ENCODE measurements around the gene MMP24.
"Not testable (repeated sequence)": the region's sequence is repeated elsewhere in the genome, so short reads cannot be mapped to it uniquely, and the experiment has no call there.

Gene MMP24

DNA sequence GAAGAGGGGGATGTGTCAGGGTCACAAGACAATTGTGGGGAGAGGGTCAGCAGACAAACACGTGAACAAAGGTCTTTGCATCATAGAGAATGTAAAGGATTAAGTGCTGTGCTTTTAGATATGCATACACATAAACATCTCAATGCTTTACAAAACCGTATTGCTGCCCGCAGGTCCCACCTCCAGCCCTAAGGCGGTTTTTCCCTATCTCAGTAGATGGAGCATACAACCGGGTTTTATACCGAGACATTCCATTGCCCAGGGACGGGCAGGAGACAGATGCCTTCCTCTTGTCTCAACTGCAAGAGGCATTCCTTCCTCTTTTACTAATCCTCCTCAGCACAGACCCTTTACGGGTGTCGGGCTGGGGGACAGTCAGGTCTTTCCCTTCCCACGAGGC lies 35.8 kb downstream of the MMP24 start:
- not testable (repeated sequence) for DNase-seq

DNA sequence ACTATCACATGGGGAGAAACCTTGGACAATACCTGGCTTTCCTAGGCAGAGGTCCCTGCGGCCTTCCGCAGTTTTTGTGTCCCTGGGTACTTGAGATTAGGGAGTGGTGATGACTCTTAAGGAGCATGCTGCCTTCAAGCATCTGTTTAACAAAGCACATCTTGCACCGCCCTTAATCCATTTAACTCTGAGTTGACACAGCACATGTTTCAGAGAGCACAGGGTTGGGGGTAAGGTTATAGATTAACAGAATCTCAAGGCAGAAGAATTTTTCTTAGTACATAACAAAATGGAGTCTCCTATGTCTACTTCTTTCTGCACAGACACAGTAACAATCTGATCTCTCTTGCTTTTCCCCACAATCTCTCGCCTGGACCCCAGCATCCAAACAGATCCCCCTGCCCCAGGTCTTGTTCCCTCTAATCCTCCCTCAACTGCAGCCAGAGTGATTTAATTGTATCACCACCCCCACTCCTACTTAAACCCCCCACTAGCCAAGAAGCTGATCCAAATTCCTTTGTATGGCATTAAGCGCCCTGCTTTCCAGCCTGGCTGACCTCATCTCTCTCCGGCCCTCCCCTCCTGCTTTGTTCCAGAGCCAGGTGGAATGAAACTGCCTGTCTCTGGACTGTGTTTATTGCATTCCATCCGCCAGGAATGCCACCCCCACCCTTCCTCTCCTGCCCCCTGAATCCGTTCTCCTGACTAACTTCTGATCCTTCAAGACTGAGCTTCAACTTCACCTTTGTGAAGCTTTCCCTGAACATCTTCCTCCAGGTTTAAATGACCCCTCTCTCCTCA lies 36.4 kb downstream of the MMP24 start:
- DNase-seq, result not testable (repeated sequence)

DNA sequence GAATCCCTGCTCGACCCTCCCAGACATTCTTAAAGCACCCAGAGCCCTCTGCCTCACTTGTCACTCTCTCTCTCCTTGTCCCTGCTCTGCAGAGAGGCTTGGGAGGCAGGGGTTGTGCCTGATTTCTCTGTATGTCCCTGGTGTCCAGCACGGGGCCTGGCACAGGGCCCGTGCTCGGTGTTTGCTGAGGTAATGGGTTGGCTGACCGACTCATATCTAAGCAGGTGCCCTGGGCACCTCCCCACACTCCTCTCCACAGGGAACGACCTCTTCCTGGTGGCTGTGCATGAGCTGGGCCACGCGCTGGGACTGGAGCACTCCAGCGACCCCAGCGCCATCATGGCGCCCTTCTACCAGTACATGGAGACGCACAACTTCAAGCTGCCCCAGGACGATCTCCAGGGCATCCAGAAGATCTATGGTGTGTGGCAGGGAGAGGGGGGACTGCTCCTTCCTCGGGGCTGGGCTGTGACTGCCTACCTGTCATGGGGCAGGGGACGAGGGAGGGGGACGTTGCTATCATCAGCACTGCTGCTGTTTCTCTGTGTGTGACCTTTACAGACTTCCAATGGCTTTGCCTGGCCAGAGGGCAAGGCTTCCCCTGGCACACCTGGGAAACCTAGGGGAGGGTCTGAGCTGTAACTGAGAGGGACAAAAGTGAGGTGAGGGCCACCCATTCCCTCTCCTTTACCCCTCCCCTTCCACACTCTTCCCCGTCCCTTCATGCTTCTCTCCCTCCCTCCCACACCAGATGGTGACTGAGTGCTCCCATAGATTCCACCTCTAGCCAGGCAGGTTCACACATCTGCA lies 37.2 kb downstream of the MMP24 start:
- no peak for DNase-seq

DNA sequence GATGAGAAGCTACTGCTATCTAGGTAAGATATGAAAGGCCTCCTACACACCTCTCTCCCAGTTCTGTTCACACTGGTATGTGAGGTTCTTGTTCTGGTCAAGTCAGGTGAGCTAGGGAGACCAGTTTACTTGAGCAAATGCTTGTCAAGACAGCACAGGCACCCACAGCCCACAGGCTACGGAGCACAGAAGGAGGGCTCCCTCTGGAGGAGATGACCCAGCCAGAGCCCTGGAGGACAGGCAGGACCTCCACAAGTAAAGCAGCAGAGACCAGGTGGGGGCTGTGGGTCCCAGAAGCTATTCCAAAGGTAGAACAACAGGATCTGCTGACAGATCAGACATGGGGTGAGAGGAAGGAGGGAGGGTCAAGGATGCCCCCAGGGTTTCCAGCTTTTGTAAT lies 38.3 kb downstream of the MMP24 start:
- DNase-seq, result no peak

DNA sequence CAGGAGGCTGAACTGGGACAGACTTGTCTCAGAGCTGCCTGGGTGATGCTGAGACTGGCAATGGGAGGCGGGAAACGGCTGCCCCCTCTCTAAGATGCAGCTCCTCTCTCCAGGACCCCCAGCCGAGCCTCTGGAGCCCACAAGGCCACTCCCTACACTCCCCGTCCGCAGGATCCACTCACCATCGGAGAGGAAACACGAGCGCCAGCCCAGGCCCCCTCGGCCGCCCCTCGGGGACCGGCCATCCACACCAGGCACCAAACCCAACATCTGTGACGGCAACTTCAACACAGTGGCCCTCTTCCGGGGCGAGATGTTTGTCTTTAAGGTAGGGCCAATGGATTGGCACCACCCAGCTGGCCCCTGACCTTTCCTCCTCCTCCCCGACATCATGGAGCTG lies 40.6 kb downstream of the MMP24 start:
- DNase-seq, result no peak

DNA sequence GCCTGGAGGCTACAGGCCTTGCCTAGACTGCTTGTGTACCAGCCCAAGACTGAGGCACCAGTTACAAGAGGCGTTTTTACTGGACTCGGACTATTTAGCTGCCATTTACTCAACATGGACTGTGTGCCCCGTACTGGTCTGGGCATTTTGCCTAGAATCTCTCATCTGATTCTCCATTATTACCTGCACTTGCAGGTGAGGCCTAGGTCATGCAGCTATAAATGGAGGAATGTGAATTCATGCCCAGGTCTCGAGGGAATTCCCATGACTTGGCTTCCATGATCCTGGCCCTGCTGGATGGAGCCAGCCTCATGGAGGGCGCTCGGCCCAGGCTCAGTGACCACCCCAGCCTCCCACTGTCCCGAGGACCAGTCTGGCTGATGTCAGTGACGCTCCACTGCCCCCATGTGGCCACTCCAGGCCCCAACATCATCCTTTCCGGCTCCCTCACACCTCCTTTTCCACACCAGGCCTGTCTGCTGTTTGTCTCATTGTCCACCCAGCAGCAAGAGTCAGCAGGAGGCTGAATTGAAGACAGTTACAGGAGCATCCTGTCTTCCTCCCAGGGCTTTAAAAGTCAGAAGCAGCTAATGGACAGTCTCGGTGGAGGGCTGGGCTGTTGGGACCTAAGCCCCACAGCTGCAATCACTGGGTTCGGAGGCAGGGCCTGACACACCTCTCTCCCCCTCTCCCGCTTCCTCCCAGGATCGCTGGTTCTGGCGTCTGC lies 42.7 kb downstream of the MMP24 start:
- no peak for DNase-seq

DNA sequence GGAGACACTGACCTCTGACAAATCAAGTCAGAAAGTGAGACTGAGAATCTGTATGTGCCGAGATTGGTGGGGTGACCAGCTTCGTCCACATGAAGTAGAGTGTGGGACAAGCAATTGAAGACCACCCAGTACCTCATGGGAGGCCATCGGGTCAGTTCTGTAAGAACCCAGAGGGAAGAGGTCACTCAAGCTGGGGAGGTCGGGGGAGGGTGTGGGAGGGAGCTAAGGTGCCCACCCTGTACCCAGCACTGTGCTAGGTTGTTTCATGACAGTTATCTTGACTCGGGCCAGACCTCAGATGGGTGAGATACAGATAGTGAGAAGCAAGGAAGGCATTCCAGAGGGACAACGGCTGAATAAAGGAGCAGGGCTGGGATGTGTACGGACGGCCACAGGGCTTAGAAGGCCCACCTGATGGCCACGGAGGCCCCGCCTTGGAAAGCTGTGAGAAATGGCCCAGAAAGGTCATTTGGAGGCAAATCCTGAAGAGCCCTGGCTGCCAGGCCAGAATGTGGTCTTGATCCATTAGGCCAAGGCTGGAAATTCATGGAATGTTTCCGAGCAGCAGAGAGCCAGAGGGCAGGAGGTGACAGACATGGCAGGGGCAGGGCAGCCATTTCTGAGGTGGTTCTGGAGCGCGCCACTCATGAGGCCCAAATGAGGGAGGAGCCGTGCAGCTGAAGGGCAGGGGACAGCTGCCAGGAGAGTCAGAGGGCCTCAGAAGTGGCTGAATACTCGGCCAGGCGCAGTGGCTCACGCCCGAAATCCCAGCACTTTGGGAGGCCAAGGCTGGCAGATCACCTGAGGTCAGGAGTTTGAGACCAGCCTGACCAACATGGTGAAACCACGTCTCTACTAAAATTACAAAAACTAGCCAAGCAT lies 43.8 kb downstream of the MMP24 start:
- DNase-seq, result no peak

DNA sequence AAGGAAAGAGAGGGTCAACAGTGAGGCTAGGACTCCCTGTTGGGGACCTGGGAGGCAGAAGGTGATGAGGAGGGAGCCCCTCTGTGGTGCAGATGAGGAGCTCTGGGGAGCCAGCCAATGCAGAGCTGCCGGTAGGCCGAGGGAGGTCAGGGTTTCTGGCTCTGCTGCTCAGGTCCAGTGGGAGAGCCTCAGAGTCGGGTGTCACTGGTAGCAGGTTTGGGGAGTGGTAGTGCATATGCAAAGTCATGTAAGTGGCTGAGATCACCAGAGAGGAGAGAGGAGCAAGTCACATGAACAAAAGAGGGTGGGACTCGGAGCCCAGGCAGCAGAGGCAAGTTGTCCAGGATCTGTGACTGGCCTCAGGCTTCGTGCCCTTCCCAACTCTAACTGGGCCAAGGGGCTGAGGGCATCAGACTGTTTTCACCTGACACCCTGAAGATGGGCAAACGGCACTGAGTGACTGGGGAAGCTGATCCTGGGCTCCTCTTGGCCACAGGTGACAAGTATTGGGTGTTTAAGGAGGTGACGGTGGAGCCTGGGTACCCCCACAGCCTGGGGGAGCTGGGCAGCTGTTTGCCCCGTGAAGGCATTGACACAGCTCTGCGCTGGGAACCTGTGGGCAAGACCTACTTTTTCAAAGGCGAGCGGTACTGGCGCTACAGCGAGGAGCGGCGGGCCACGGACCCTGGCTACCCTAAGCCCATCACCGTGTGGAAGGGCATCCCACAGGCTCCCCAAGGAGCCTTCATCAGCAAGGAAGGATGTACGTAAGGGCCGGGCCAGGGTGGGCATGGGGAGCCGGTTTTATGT lies 44.8 kb downstream of the MMP24 start:
- no peak for DNase-seq

DNA sequence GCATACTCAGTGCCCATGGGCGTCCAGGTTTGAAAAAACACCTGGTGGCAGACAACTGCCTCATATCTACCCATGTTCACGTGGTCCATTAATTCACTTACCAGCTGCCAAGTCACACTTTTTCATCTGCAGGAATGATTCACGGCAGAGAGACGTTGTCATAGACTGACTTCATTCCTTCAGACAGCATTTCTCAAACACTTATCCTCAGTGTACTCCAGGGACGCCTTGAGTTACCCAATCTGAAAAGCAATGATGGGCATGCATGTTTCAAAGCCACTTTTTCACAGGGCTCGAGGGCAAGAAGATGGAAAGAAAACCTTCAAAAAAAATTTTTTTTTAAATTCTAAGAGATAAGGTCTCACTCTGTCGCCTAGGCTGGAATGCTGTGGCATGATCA lies 45.4 kb downstream of the MMP24 start:
- DNase-seq, result no peak

DNA sequence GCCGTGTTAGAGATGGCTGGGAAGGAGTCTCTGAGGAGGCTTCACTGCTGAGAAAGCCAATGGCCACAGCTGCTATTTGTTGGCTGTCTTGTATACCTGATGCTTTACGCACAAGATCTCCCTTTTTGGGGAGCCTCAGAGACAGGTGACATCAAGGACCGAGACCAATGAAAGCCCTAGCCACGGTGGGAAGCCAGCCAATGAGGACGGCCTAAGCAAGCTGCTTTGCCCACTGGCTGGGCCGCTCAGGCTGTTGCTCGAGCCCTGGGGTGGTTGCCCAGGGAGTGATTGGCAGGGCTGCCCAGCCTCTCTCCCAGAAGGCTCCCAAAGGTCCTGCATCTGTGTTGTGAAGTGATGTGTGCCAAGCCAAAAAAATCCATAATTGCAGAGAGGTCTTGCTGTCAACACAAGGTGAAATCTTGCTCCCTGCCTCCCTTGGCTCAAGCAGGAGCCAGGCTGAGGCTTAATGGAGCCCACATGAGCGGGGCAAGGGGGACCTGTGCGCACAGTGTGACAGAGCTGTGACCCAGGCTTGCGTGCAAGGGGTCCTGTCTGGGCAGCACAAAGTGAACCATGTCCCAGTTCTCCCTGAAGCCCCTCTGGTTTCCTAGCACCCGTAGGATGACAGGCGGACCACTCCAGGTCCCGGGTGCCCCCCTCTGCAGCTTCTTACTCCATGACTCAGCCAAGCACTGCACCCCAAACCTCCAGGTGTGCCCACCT lies 47.1 kb downstream of the MMP24 start:
- DNase-seq, result no peak

DNA sequence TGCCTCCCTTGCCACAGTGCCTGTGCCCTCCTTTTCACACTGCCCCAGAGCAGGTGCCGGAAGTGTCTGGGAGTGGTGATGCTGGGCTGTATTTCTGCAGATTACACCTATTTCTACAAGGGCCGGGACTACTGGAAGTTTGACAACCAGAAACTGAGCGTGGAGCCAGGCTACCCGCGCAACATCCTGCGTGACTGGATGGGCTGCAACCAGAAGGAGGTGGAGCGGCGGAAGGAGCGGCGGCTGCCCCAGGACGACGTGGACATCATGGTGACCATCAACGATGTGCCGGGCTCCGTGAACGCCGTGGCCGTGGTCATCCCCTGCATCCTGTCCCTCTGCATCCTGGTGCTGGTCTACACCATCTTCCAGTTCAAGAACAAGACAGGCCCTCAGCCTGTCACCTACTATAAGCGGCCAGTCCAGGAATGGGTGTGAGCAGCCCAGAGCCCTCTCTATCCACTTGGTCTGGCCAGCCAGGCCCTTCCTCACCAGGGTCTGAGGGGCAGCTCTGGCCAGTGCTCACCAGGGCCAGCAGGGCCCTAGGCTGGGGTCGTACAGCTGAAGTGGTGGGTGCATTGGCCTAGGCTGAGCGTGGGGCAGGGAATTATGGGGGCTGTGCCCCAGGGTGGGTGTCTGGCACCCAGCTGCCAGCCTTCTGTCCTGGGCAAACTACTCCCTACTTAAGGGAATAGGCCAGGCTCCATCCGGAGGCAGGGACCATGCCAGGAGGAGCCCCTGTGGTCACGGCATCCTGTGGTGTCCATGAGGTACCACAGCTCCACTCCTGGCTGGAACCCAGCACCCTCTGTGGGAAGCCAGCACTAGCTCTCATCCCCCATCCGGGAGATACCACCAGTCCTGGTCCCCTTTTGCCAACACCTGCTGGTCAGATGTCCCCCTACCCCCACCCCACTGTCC lies 47.9 kb downstream of the MMP24 start:
- DNase-seq, result no peak

DNA sequence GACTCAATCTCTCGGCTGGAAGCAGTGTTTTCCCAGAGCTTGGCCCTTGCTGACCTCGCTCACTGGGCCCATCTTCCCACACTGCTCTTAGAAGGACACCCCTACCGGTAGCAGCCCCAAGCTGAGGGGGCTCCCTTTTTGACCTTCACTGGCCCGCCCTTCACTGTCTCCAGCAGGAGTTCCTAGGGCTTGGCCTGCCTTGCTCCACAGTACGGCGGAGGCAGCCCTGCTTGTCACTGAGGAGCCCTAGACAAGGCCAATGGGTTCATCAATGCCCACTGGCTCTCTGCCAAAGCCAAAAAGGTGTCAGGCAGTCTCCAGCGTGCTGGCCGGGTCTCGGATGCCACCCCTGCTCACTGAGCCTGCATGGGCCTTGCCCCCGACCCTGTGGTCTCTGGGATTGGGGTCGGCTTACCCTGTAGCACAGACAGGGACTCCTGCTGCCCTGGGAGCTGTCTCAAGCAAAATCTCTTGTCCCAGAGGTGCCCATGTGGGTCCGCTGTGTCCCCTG lies 49.3 kb downstream of the MMP24 start:
- DNase-seq, result no peak

DNA sequence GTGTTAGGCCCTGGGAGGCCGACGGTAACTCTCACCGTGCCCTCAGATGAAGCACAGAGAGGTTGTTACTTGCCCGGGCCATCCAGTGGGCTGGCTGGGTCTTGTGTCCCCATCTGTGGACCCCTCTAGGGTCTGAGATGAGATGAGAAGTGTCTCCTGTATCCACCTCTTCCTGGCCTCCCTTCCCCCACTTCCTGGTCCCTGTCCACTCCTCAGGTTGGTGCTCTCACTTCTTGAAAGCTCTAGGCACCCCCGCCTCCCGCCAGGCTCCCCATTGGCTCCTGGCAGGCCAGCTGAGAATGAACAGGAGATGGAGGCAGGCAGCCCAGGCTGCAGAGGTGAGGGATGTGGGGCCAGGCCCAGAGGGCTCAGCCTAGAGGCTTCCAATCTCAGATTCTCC lies 49.9 kb downstream of the MMP24 start:
- no peak for DNase-seq

DNA sequence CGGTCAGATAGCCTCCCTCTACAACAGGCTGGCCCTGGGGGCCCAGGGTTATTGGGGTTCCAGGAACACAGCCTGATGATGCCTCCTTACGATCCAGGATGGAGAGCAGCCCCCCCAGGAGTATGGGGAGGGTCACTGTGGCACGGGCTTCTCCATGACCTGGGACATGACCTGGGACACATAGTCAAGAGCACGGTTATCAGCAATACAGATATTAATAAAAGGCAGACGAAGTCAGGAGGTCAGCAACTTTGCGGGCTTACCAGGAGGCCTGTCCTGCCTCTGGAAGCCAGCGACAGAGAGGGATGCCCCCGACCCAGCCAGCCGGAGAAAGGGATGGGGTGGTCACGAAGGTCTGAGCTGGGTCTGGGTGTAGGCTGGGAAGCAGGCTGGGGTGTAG lies 50.6 kb downstream of the MMP24 start:
- DNase-seq, result no peak

DNA sequence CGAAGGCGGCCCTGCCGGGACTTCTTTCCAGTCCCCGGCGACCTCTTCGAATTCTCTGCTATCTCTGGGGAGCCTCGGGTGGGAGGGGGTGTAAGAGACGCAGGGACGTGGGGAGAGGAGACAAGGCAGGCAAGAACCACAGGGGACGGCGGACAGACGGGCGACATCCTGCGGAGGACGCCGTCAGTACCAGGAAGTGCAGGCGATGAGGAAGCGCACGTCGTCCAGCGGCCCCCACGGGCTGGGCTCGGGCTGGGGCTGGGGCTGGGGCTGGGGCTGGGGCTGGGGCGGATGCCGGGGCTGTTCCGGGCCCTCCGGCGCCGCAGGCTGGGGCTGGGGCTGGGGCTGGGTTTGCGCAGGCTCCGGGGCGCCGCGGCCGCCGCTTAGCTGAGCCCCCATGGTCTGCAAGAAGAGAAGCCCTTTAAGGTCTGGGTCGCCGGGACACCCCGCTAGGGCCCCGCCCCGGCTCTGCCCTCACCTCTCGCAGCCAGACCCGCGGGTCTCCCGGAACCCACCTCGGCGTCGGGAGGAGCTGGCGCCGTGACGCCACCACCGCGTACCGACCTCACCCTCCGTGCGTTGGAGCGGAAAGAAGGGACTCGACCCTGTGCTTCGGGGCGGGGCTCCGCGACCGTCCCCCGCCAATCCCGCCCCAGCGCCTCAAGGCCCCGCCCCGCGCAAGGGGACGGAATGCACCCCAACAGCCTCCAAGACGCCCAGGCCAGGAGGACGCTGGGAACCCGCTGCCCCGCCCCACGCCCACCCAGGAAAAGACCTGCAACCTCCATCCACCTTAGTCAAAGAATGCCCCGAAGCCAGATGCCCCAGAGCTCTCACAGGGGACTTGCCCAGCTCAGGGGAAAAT lies 51.3 kb downstream of the MMP24 start, which contains the start of gene MMP24OS:
Gene MMP24OS (minus strand): TSS at position 592 of the 865 bp plus-strand sequence. CDS start 193 bp downstream, at position 399.
- peak; percentile 74 for DNase-seq

DNA sequence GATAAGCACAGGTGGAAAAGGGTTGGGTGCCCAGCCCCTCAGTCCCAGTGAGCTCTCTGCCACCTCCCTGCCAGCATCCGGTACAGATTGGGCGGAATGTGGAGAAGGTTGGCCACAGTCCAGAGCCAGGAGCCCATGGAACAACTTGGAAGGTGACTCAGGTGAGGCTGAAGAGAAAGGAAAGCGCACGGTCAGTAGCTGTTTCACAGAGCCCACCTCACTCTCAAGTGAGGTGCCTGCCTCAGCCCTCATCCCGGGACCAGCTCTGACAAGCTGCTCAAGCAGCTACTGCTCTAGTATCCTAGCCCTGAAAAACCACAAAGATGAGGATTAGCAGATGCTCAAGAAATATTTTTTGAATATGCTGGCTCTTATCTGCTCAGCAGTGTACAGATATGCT lies 52.5 kb downstream of the MMP24 start:
- no peak for DNase-seq

DNA sequence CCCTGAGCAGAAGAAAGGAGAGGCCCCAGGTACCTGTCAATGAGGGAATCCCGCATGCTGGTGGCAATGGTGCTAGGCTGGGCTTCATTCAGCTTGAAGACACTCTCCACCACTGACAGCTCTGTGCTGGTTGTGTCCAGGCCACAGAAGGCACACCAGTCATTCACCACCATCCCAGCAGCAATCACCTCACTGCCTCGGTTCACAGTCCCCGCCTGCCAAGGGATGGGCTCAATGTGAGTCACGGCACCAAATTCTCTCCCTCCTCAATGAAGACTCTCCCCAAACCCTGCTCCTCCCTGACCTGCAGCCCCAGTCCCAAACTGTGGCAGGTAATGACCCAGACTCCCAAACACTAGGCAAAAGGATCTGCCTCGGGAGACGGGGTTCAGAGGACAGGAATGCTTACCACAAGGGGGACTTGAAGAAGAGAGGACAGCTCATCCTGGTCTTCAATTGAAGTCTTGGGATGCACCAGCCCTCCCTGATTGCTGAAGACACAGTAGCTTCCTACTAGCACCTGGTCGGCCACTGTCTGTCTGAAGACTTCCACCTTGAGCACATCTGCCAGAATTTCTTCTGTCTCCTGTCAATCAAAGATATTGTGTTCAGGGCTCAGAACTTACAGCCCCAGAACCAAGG lies 53.2 kb downstream of the MMP24 start:
- DNase-seq, result no peak

DNA sequence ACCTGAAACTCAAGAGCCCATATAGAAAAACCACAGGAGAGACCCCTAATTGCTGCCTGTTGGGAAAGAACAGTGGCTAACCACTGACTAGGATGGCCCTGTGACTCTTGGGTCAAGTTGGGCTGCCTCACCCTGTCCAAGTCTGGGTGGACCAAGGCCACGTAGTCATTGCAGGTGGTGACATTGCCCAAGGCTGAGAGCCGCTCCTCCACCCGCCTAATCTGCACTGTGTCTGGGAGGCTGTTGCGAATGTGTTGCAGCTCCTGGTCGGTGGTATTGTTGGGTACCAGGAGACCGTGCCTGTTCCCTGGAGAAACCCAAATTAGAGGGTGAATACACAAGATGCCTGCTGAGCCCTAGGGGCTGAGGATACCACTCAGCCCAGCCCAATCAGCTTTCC lies 54.0 kb downstream of the MMP24 start:
- no peak for DNase-seq
